GM10248 (cell line): Measurements from ENCODE around the gene CRYAA.
A peak's percentile ranks its signal among the peaks of the same experiment; 100 is the strongest.

Source experiments
- CTCF ChIA-PET: fragments of 300-600 bp; sonication (Branson Sonifier 250); formaldehyde crosslinking; extraction: SDS; loops from one replicate; lab custom pipeline; 2021; ENCODE audit warnings: antibody characterized with exemption; lab: Yijun Ruan, JAX
- POLR2A ChIA-PET: fragments of 350-650 bp; sonication (Branson Sonifier 250); formaldehyde crosslinking; extraction: SDS; loops from one replicate; lab custom pipeline; 2020; ENCODE audit warnings: antibody characterized with exemption; lab: Yijun Ruan, JAX
- DNase-seq: peaks from one replicate; pipeline ENCODE4 v3.0.0; 2012; ENCODE audit errors: extremely low spot score
- TF ChIP-seq, protein P1 (sequence below): IDR thresholded peaks from 2 replicates; pipeline ENCODE4 v1.5.1; 2012; ENCODE audit warnings: mild to moderate bottlenecking, low read depth; ENCODE audit errors: extremely low read depth, missing control alignments, control extremely low read depth

The CRYAA gene

DNA sequence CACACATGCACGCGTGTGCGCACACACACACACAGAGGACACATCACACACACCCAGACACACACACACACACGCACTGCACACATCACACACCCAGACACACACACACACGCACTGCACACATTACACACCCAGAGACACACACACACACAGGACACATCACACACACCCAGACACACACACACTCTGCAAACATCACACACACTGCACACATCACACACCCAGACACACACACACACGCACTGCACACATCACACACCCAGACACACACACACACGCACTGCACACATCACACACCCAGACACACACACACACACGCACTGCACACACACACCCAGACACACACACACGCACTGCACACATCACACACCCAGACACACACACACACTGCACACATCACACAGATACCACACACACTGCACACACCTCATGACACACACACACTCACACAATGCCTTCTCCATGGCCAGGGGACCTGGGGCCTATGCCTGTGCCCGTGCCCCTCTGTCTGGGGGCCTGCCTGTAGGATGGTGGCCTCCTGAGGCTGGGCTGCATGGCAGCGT is 24.4 kb downstream of the CRYAA start:
- TF ChIP-seq, protein P1, sequence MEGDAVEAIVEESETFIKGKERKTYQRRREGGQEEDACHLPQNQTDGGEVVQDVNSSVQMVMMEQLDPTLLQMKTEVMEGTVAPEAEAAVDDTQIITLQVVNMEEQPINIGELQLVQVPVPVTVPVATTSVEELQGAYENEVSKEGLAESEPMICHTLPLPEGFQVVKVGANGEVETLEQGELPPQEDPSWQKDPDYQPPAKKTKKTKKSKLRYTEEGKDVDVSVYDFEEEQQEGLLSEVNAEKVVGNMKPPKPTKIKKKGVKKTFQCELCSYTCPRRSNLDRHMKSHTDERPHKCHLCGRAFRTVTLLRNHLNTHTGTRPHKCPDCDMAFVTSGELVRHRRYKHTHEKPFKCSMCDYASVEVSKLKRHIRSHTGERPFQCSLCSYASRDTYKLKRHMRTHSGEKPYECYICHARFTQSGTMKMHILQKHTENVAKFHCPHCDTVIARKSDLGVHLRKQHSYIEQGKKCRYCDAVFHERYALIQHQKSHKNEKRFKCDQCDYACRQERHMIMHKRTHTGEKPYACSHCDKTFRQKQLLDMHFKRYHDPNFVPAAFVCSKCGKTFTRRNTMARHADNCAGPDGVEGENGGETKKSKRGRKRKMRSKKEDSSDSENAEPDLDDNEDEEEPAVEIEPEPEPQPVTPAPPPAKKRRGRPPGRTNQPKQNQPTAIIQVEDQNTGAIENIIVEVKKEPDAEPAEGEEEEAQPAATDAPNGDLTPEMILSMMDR = no peak
- CTCF ChIA-PET = interaction anchor here (1.4 kb wide), 1 partner anchor 453 kb away, joined by 3 read pairs; no protein-coding TSS in a partner anchor
- POLR2A ChIA-PET = no interaction called here
- no peak for DNase-seq

DNA sequence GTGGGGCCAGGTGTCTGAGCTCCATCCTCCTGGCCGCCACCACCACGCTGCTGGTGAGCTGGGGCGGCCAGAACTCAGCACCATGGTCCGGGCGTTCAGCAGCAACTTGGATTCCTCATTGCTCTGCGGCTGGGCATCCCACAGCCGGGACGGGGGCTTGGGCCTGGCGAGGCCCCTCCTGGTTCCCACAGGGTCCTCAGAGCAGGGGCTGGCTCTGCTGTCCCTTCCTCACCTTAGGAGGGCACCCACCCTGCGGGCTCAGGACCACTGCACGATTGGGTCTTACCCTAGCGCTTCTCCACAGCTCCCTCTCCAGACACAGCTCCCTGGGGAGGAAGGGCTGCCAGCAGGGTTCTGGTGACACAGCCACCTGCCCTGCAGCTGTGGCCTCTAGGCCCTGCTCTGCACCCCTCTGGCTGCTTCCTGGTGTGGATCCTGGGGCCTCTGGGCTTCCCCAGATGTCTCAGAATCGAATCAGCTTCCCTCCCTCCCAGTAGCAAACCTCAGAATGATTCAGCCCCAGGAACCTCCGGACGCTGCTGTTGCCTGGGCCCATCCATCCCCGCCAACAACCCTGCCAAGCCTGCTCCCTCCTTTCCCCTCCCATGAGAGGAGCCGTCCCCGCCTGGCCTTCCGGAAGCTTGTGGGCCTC is 25.0 kb downstream of the CRYAA start:
- DNase-seq = no peak
- POLR2A ChIA-PET = no interaction called here
- CTCF ChIA-PET = no interaction called here
- TF ChIP-seq, protein P1 = no peak

DNA sequence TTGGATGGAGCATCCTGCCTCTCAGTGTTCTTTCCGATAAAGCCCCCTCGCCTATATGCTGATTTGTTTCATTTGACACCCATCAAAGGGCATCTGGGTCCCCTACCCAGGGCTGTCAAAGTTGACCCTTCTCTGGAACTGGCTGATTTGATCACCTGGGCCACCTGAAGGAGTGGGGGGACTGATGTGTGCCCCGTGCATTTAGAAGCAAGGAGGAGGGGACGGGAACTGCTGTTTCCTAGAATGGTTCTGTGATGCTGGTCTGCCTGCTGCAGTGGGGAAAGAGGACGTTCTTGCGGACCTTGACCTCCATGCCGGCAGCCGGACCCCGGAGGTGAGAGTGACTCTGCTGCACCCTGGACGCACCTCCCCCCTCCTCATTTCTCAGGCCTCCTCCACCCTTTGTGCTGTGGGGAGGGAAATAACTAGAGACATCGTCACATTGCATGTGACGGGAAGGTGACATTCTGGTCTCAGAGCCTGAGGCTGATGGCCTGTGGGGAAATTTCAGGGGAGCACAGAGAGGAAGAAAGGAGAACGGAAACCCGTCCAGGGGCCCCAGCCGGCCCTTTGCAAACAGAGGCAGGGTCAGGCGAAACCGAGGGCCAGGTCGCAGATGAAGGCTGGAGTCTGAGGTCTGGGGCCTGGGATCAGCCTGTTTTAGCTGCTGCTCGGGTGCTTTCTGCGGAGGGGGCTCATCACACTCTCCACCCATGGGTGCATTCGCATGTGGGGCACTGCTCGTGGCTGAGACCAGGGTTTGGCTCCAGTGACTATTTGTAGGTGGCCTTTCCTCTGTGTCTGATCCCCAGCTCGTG is 25.7 kb downstream of the CRYAA start:
- DNase-seq = peak; percentile 48
- ChIA-PET POLR2A (no interaction called here), CTCF (no interaction called here)
- TF ChIP-seq, protein P1 = no peak

DNA sequence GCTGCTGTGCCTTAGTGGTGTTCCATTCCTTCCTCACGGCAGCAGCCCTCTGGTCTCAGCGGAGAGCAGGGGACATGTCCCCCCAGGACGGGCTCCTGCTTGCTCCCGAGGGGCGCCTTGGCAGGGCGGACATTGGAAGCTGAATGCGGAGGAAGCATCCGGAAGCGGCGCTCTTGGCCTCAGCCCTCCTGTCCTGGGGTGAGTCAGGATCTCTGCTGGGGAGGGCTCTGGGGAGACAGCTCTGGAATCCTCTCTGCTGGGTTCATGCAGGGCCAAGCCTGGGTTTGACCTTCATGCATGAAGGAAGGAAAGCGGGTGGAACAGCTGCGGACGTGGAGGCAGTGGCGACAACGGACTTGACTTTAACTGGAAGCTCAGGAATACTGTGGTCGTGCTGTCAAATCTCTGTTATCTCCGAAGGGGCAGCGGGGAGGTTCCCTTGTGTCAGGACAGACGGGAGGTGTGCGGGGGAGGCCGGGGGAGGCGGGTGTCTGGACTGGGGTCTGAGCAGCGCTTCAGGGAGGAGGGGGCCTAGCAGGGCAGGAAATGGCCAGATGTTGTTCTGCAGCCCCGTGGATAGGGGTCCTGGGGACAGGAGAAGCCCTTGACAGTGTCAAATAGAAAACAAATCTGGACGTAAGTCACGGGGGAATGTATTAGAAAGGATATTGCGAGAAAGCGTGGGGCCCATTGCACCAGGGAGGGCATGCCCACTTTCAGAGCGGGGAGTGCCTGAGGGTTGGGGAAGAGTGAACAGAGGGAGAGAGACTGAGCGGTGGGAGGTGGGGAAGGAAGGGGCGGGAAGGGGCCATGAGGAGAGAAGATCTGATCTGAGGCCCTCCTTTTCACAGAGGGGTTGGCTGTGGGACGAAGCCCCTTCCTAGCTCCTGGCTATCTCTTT is 26.6 kb downstream of the CRYAA start:
- ChIA-PET POLR2A (no interaction called here), CTCF (no interaction called here)
- TF ChIP-seq, protein P1 = no peak
- DNase-seq = no peak

DNA sequence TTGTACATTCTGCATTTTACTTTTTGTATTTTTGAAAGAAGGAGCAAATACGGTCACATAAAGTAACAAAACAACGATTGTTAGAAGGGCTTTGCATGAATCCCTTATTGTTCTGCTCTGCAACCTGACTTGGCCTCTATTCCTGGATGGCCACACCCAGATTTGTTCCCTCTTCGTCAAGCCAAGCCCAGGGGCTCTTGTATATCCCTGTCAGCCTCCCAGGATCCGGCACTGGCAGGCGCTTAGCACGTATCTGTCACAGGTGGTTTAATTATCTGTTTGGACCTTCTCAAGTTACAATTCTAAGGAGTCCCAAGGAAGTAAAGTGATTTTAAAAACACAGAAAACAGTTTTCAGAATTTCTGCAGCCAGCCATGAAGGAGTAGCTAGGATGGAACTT is 28.0 kb downstream of the CRYAA start:
- POLR2A ChIA-PET = no interaction called here
- CTCF ChIA-PET = no interaction called here
- TF ChIP-seq, protein P1 = no peak
- no peak for DNase-seq

DNA sequence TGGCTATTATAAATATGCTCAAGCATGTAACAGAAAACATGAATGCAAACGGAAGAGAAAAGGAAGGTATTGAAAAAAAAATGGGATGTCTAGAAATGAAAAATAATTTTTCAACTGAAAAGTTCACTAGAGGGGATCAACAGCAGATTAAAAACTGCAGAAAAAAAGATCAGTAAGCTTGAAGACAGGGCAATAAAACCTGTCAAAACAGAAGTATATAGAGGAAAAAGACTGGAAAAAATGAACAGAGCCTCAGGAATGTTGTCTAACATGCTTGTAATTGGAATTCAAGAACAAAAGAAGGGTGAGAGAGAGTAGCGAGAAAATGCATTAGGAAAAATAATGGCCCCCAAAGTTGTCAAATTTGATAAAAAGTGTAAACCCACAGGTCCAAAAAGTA is 29.6 kb downstream of the CRYAA start:
- CTCF ChIA-PET = no interaction called here
- POLR2A ChIA-PET = no interaction called here
- DNase-seq = no peak

More for the DNA sequence above, 29.6 kb downstream of the CRYAA start:
- TF ChIP-seq, protein P1 = no peak
